DND-41 (cell line): ENCODE results near the gene STOML3.

Source experiments
- EZH2 ChIP-seq: IDR thresholded peaks from 3 replicates; pipeline ENCODE4 v1.6.1; 2012; ENCODE audit warnings: borderline replicate concordance, low read depth, mild to moderate bottlenecking, moderate library complexity, low read length, inconsistent platforms; ENCODE audit not compliant: severe bottlenecking
- TF ChIP-seq, protein P1 (sequence below): IDR thresholded peaks from 2 replicates; pipeline ENCODE4 v1.5.1; 2012; ENCODE audit warnings: borderline replicate concordance, low read length, moderate library complexity, mild to moderate bottlenecking; ENCODE audit not compliant: poor library complexity, severe bottlenecking; ENCODE audit errors: extremely low read depth

DNA sequence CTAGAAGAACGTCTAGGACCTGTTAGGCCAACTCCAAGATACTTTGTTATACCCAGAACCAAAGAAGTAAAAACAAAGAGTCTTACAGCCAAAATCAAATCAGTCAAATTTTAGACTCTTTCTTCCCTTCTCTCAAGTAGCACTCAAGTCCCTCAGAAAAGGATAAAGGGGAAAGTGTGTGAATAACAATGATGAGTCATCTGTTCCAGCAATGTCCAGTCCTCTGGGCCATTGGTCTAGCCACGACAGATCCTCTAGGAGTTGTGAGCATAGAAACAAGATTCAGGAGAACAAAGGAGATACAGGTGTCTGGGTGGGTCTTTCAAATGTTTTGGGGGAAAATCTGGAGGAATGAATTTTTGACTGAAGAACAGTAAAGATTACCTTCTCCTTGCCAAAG is 36.3 kb downstream of the STOML3 start:
- TF ChIP-seq, protein P1, sequence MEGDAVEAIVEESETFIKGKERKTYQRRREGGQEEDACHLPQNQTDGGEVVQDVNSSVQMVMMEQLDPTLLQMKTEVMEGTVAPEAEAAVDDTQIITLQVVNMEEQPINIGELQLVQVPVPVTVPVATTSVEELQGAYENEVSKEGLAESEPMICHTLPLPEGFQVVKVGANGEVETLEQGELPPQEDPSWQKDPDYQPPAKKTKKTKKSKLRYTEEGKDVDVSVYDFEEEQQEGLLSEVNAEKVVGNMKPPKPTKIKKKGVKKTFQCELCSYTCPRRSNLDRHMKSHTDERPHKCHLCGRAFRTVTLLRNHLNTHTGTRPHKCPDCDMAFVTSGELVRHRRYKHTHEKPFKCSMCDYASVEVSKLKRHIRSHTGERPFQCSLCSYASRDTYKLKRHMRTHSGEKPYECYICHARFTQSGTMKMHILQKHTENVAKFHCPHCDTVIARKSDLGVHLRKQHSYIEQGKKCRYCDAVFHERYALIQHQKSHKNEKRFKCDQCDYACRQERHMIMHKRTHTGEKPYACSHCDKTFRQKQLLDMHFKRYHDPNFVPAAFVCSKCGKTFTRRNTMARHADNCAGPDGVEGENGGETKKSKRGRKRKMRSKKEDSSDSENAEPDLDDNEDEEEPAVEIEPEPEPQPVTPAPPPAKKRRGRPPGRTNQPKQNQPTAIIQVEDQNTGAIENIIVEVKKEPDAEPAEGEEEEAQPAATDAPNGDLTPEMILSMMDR: no peak
- no peak for TF ChIP-seq EZH2
